CD4-positive, alpha-beta T cell treated with Interleukin-15 for 4 hours (primary cell): ENCODE results near the gene ATP8B4.

Experiments
- DNase-seq: peaks from one replicate; pipeline ENCODE4 v3.0.0-alpha.2; 2020; ENCODE audit warnings: low spot score

ATP8B4 gene

DNA sequence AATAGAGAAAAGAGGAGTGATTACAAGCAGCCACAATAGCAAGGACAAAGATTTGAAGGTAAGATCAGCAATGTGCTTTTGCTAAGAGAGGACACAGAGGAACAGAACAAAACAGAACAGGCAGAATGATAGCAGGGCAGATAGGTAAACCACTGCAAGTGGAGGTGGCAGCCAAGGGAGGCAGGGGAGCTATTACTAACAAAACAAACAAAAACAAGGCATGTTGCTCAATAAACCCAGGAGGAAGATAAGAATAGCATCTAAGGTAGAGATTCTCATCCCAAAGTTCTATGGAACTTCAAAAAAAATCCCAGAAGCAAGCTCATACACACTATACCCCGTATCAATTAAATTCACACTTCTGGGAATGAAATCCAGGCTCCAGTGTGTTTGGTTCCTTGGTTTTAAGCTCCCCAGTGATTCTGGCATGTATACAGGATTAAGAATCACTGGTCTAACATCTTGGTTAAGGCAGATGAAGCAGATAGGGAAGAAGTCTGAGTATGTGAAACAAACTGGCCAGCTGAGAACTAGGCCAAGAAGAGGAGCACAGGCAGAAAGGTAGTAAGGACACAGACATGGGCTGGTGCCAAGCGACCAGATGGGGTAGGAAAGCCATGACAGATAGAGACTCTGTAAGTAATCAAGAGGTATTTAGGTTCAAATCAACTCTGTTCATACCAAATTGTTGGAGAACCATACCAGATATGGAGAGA lies 309.0 kb downstream of the ATP8B4 start:
- no peak for DNase-seq

DNA sequence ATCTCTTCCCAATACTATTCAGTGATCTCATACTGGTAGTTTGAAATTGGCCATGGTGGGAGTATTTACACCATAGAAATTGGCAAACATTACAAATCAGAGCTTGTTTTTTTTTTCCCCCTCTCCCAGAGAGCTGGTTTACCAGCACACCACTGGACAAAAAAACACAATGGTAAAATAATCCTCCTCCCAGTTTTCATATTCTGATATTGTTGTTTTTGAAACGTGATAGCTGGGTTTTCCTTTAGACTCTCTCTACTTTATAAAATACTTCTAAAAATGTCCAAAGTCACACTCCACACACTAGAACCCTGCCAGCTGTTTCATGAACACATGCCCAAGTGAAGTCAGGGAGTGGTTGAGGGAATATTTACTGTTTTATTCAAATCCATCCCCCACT lies 310.7 kb downstream of the ATP8B4 start:
- no peak for DNase-seq
